HUDEP-2 (cell line): ENCODE measurements around the gene C1orf198.

Source experiments
- DNase-seq, 76 experiments: peaks; one replicate each; lab custom pipeline; 2025; ENCODE audit not compliant: unreplicated experiment in 76 of 76; lab: John Stamatoyannopoulos, UW

Gene C1orf198

DNA sequence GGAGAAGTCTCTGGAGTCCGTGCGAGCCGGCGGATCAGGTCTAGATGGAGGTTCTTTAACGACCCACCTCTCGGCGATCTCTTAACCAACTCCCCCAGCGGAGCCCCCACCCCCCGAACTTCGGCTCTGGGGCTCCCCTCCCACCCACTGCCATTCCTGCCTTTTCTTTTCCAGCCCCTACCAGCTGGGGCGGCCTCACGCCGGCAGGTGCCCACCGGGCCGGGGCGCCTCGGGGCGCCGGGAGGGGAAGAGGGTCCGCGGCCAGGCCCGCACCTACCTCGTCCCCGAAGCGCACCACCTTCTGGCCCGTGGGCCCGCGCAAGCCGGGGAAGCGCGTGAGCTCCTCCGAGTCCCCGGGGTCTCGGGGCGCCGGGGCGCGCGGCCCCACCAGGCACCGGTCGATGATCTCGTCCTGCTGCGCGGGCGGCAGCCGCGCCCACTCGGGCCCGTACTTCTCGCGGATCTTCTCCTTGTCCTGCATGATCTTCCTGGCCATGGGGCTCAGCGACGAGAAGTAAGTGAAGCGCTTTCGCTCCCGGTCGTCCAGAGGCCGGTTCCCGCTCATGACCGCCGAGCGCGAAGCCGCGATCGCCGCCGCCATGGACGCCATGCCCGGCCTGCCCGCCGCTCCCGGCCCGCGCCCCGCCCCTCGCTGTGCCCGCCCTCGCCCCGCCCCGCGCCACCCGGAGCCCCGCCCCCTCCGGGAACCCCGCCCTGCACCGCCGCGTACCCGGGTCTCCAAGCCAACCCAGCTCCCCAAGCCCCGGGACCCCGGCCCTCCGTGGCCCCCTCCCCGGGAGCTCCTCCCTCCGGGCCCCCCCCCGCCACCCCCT lies at the start of gene C1orf198:
Gene C1orf198, minus strand, starts transcription at position 619 of the 833 bp plus-strand sequence. Its CDS starts 9 bp downstream, at position 610.
- peak in 56 of 76 experiments; percentile 8 to 80 (median 58) for DNase-seq

DNA sequence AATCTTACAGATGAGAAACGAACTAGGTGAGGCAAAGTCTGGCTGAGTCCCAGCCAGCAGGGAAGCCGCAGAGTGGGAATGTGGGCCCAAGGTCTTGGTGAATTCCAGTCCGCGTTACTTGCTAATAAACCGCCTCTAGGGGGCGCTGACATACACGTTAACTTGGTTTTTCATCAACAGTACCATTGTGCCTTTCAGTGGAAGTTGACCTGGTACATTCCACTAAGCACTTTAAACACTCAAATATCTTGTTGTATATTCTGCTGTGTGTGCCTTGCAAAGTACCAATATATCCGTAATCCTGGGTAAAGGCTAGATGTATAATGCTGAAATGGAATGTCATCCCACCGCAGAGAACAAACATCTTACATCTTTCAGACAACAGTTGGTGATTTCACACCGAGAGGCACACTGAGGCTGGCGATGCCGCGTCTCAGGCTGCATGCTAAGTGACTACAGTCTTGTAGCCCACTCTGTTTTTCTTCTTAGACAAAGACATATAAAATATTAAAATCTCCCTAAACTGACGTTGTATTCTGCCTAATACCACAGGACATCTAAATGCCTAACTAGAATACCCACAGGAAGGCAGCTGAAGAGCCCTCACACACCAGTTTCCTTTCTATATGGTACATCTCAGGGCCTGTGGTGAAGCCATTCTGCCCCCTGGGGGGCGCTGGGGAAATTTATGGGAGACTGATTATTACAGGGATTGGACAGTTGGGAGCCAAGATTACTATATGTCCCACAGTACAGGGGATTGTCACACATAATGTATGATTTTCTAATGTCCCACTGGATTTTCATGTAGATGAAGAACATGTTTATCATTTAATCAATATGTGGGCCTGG lies 49.2 kb upstream of the C1orf198 start:
- peak in 69 of 76 experiments; percentile 12 to 82 (median 59) for DNase-seq

DNA sequence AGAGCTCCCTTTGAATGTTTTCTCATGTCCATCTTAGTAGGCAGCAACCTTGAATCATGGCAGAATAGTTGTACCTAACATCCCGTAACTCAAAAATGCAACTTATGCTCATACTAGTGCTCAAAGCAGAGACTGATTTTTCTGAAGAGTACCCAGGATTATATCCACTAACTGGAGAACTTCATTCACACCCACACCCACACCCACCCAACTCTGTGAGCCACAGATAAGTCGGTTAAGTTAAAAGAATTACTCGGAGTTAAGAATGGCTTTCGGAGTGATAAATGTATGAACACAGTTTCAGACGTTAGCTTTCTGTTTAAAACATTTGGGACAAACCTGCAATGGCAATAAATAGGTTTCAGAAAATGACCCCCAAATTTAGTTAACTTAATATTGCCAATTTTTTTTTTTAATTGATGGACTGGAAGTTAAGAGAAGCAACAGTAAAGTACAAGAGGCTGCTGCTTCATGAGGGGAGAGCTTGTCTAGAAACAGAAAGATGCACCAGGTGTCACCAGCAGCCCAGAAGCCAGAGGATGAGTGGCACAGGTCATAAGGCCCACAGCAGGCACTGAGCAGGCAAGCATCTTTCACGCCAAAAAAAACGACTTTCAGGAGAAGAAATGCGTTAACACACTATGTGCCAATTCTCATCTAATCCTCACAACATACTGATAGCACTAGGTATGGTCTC lies 48.4 kb upstream of the C1orf198 start:
- peak in 56 of 76 experiments; percentile 10 to 79 (median 42) for DNase-seq

DNA sequence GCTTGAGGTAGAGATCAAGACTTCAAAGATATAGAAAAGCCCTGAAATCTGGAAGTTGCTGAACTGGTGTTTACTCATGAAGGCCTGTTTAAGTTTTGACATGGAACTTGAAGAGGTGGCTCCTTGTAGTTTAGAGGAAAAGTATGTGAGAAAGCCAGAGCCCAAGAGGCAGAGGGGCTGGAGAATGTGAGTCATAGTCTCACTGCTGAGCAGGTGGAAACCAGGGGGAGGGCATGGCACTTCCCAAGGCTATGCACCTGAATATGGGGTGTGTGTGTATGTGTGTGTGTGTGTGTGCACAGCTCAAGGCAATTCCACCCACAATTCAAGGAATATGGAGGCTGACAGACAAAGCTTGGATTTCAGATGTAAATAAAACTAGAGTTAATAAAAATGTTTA lies 46.8 kb upstream of the C1orf198 start:
- DNase-seq: peak in 2 of 76 experiments; percentile 6 to 10

DNA sequence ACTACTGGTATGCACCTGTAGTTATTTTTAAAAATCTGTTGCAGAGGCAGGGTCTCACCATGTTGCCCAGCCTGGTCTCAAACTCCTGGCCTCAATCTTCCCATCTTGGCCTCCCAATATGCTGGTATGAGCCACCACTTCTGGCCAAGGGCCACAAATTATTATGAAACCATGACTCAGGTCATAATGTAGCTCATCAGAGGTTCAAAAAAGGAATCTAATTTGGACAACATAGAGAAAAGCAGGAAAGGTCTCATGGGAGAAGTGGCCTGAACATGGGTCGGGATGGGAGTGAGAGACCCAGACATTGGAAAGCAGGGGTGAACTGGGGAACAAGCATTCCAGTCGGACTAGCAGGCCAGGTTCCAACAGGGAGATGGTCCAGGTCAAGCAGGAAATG lies 45.2 kb upstream of the C1orf198 start:
- DNase-seq: no peak

DNA sequence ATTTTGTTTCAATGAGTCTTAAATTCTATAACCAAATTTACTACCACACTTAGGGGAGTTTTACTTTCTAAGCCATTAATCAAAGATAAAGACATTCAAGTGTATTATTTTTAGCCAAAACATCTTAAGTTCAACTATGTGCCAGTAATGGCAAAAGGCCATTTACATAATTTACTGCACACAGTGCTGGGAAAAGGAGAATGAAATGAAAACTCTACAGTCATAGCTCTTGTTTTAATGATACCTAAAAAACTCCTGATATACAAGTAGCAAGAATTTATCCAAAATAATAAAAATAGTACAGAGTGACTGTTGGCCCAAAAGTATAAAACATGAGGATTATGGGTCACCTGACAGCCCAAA lies 42.4 kb upstream of the C1orf198 start:
- no peak for DNase-seq

DNA sequence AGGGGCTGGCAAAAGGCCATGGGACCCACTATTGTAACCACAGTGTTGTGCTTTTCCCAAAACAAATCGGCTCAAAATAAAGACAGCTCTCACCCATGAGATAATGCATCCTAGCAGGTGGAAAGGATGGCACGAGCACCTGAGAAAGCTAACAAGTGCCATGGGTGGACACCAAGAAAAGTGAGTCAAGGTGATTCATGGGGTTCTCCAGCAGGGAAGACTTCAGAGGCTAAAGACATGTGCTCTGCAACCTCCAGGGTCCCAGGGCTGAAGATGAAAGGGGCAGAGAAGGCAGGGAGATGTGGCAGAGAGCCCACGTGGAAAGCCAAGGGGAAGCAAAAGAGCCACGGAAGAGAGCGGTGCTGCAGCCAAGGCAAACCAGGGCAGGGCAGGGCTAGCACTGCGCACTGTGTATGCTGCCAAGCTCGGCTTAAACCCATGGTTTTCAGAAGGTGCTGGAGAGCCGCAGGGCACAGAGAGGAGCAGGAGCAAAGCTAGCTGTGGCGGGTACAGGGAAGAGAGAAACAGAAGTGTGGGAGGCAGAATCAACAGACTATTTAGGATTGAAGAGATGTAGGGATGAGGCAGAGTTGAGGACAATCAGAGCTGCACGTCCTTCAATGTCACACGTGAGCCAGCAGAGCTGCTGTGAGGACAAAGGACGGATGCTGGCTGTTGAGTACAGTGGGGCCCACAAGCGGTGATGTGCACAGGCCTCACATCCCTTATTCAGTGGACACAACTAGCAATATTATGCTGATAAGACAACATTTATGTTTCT lies 41.8 kb upstream of the C1orf198 start:
- DNase-seq: no peak

DNA sequence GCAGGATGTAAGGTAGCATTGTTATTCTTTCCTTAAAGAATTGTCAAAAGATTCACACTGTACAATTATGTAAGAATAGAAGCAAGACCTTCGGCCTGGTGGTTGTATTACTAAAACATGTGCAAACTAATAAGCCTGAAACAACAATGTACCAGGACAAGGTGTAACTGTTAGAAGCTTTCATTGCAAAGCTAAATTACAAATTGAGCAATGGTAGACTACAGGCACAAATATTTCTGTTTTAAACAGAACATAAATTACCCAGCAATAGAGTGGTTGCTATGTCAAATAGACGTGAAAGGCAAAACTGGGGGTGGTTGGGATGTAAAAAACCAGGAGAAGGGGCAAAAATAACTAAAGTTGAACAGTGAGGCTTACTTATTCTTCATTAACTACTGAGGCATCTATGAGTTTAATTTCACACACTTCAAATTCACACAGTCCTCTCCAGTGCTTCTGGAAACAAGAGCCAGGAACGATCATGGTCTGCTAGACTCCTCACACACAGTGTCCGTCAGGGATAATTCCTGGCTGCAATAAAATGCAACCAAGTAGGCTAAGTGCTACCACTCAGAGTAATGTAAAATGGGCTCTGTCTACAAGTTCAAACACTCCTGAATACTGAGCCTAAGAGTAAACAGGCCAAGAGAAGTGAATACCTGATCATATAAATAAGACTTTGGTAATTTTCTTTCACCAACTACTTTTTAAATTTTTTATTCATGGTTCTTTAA lies 39.3 kb upstream of the C1orf198 start:
- DNase-seq: no peak

GRCh38 chr1:230906226-230906625 lies 37.9 kb upstream of the C1orf198 start:
- no peak for DNase-seq

DNA sequence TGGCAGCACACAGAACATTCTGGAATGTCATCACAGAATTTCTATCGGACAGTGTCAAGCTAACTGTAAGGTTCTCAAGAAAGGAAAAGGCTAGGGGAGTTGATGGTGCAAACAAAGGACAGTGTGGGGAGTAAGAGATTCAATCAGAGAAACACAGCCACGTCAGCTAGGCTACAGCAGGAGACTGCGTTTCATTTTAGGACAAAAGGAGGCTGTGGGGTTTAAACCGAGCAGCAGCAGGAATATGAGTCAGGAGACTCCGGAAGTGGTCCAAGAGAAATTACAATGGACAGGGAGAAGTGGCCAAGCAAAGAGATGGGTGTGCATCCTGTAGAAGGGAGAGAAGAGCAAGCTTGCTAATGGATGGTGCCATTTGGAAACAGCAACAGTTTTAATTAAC lies 37.4 kb upstream of the C1orf198 start:
- no peak for DNase-seq

DNA sequence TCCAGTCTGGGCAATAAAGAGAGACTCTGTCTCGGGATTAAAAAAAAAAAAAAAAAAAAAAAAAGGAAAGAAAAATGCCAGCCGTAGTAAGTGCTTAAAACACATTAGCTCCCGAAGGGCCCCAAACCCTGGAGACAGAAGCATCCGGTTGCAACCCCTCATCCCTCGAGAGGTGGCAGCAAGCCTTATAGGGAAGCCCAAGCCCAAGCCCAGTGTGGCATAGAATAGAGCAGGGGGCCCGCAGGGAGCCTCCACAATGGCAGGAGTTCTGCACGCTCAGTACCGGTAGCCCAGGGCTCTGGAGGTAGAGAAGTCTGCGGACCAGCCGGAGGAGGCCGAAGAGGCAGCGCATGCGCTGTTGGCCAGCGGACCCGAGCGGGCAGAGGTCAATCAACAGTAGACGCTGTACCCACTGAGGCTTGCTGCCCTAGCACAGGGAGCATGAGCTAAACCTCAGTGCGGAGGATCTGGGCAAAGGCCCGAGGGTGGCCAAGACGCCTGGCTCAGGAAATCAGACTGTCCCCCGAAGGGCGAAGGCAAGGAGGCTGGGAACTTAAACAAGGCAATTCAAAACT lies 34.1 kb upstream of the C1orf198 start:
- no peak for DNase-seq

GRCh38 chr1:230901671-230902070 lies 33.4 kb upstream of the C1orf198 start:
- DNase-seq: no peak

GRCh38 chr1:230900984-230901383 lies 32.7 kb upstream of the C1orf198 start:
- DNase-seq: no peak

GRCh38 chr1:230899841-230900251 lies 31.5 kb upstream of the C1orf198 start:
- DNase-seq: no peak

DNA sequence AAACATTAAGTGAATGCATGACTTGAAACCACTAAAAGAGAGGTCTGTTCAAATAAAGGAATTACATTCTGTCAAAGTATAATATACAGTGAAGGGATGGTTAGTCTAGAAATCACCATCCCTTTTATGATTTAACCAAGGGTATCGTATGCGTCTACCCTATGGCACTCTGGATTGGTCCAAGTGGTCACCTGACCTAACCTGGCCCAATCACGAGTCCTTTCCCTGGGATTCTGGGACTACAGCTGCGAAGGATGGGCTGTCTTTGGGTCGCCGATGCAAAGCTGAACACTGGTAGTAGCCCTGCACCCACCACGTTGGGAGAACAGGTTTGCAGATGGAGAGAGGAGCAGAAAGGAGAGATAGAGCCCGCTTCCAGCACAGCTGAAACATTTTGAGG lies 30.4 kb upstream of the C1orf198 start:
- DNase-seq: no peak

DNA sequence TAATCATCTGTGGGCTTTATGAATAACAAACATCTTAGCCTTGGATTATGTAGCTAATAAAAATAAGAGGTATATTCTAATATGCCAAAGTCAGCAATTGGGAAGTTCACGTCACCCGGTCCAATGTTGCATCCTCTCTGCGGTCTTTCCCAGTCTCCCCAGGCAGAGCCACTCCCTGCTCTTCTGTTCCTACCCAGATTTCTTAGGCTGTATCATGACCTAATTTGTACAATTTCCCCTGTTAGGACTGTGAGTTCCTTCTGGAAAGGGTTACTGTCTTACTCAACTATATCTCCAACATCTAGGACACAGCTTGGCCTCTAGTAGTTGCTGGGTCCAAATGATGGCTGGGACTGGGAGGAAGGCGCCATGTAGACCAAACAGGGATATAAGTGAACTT lies 29.8 kb upstream of the C1orf198 start:
- DNase-seq: no peak

DNA sequence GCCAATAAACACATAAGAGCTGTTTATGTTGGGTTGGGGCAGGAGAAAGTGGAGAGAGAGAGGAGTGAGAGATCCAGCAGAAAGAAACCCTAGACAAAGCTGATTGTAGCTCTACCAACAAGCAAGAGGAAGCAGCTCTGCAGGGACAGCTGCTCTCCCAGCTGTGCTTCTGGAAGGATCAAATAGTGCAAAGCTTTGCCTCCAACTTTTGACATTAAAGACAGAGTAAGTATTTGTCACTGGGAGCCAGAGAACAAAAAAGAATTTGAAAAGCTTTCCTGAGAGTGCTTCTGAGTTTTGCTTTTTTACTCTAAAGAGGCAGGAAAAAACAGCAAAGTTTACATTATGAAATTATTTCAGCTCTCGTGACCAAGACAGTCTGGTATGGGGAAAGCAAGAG lies 28.5 kb upstream of the C1orf198 start:
- DNase-seq: no peak

DNA sequence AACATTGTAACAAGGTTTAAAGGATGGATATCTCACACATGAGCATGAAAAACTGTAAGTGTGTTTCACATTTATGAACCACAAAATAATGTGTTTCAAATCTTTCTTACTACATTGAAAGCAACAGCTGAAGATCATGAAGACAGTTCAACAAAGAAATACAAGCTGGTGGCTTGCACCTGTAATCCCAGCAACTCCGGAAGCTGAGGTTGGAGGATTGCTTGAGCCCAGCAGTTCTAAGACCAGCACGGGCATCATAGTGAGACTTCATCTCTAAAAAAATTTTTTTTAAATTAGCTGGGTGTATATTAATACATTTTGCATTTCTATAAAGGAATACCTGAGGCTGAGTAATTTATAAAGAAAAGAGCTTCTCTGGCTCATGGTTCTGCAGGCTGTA lies 27.1 kb upstream of the C1orf198 start:
- no peak for DNase-seq

- DNase-seq: no peak
These were observed 26.3 kb upstream of the C1orf198 start for GRCh38 chr1:230894664-230895063.
